HepG2 (cell line): ENCODE data around the gene GPN1. TPM values are rescaled to one million over a fixed set of nuclear protein-coding genes. Genes with fewer than 3 reads are reported as not detected.

Source experiments
- MIER2 ChIP-seq: IDR thresholded peaks from 2 replicates; pipeline ENCODE4 v1.6.1; 2016; ENCODE audit warnings: missing biosample characterization, missing genetic modification reagents
- NCOA2 ChIP-seq: sonication (generic); formaldehyde crosslinking; IDR thresholded peaks from 2 replicates; pipeline ENCODE4 v1.8.0; 2022; ENCODE audit warnings: inconsistent platforms
- NFYC ChIP-seq: IDR thresholded peaks from 2 replicates; pipeline ENCODE4 v1.6.1; 2016; ENCODE audit warnings: missing genetic modification reagents, missing compliant biosample characterization
- PHF8 ChIP-seq: sonication (generic); formaldehyde crosslinking; IDR thresholded peaks from 2 replicates; pipeline ENCODE4 v1.5.0; 2020; ENCODE audit warnings: missing genetic modification reagents
- SAFB2 ChIP-seq: sonication (generic); formaldehyde crosslinking; IDR thresholded peaks from 2 replicates; pipeline ENCODE4 v1.5.1; 2020; ENCODE audit warnings: missing genetic modification reagents, low read depth, mild to moderate bottlenecking, borderline replicate concordance
- SATB2 ChIP-seq: sonication (generic); formaldehyde crosslinking; IDR thresholded peaks from 2 replicates; pipeline ENCODE4 v1.5.0; 2020; ENCODE audit warnings: missing genetic modification reagents
- SKIL ChIP-seq: sonication (generic); formaldehyde crosslinking; IDR thresholded peaks from 2 replicates; pipeline ENCODE4 v1.8.0; 2022; ENCODE audit warnings: missing genetic modification reagents, mild to moderate bottlenecking, moderate library complexity, borderline replicate concordance
- XRCC5 ChIP-seq: fragments of 200-400 bp; formaldehyde crosslinking; optimal IDR thresholded peaks from 2 replicates; pipeline ENCODE3; 2017; ENCODE audit warnings: mild to moderate bottlenecking, low read length
- ZNF142 ChIP-seq: sonication (generic); formaldehyde crosslinking; IDR thresholded peaks from 2 replicates; pipeline ENCODE4 v1.4.0; 2020; ENCODE audit warnings: missing genetic modification reagents
- ZNF30 ChIP-seq: sonication (generic); formaldehyde crosslinking; IDR thresholded peaks from 2 replicates; pipeline ENCODE4 v1.5.0; 2020; ENCODE audit warnings: mild to moderate bottlenecking, missing genetic modification reagents
- ZNF331 ChIP-seq: sonication (generic); formaldehyde crosslinking; IDR thresholded peaks from 2 replicates; pipeline ENCODE4 v1.4.0; 2020; ENCODE audit warnings: missing genetic modification reagents
- ZNF430 ChIP-seq: sonication (generic); formaldehyde crosslinking; IDR thresholded peaks from 2 replicates; pipeline ENCODE4 v1.9.0; 2021; ENCODE audit warnings: mild to moderate bottlenecking, missing genetic modification reagents
- ZNF549 ChIP-seq: sonication (generic); formaldehyde crosslinking; IDR thresholded peaks from 2 replicates; pipeline ENCODE4 v1.5.0; 2020; ENCODE audit warnings: missing genetic modification reagents
- ZNF616 ChIP-seq: sonication (generic); formaldehyde crosslinking; IDR thresholded peaks from 2 replicates; pipeline ENCODE4 v1.5.0; 2020; ENCODE audit warnings: low read depth, mild to moderate bottlenecking, missing genetic modification reagents
- ZNF766 ChIP-seq: sonication (generic); formaldehyde crosslinking; IDR thresholded peaks from 2 replicates; pipeline ENCODE4 v1.5.0; 2020; ENCODE audit warnings: missing genetic modification reagents, borderline replicate concordance
- ZNF878 ChIP-seq: sonication (generic); formaldehyde crosslinking; IDR thresholded peaks from 2 replicates; pipeline ENCODE4 v1.8.1; 2023; ENCODE audit warnings: mild to moderate bottlenecking, missing genetic modification reagents, moderate library complexity
- polyA plus RNA-seq, 8 experiments: library from polyadenylated mRNA; depleted of rRNA in 3 of 8; stranded (reverse) in 7 of 8; unstranded in 1 of 8; fragments of >200 nt; fragmentation: Illumina TruSeq in 4 of 8; extraction: Trizol in 4 of 8; gene quantifications; 2 replicates each; pipeline versions ENCODE4 v1.2.1 to v1.2.3, GENCODE V29; 2011 to 2016; ENCODE audit warnings: low read depth in 4 of 8, missing spikeins in 1 of 8, mixed read lengths in 1 of 8; ENCODE audit not compliant: insufficient read depth in 1 of 8
- total RNA-seq, 5 experiments: library from RNA; depleted of rRNA; stranded (reverse); fragments of >200 nt; fragmentation: Illumina TruSeq; extraction: Trizol; gene quantifications; 2 replicates each; pipeline ENCODE4 v1.2.3, GENCODE V29; 2016; ENCODE audit warnings: low read depth in 1 of 5
- TF ChIP-seq, protein P1 (sequence below): sonication (generic); formaldehyde crosslinking; IDR thresholded peaks from 2 replicates; pipeline ENCODE4 v1.8.0; 2022; ENCODE audit warnings: missing genetic modification reagents, mild to moderate bottlenecking, borderline replicate concordance
- TF ChIP-seq, protein P2 (sequence below): fragments of 450-650 bp; IDR thresholded peaks from 2 replicates; pipeline ENCODE4 v1.6.1; 2017
- TF ChIP-seq, protein P3 (sequence below): sonication (generic); formaldehyde crosslinking; IDR thresholded peaks from 2 replicates; pipeline ENCODE4 v1.4.0; 2020; ENCODE audit warnings: mild to moderate bottlenecking, missing genetic modification reagents

GPN1 gene
- total and polyA plus RNA-seq, 2 of the 13 experiments (the other 11 are each of a cell fraction or from before 2014, with no cell fraction given) = 54.5 to 62.7 TPM

GRCh38 chr2:27663285-27664153, 34.7 kb downstream of the GPN1 start, which contains the start of the genes SLC4A1AP and SUPT7L (continued):
- TF ChIP-seq NFYC (CRISPR knock-in tag) (no peak), ZNF331 (CRISPR knock-in tag) (peak; percentile 79), ZNF30 (CRISPR knock-in tag) (peak; percentile 57; the same call in 1 of the 2 replicates), SAFB2 (CRISPR knock-in tag) (no peak), ZNF766 (CRISPR knock-in tag) (peak; percentile 95), ZNF142 (CRISPR knock-in tag) (peak; percentile 94), SATB2 (peak; percentile 97), XRCC5 (peak; percentile 100), PHF8 (CRISPR knock-in tag) (peak; percentile 96), NCOA2 (CRISPR knock-in tag) (peak; percentile 72), ZNF549 (CRISPR knock-in tag) (no peak), MIER2 (CRISPR knock-in tag) (peak; percentile 65), ZNF616 (CRISPR knock-in tag) (peak; percentile 84), ZNF878 (CRISPR knock-in tag) (peak; percentile 93; the same call in 1 of the 2 replicates), SKIL (CRISPR knock-in tag) (no peak), ZNF430 (CRISPR knock-in tag) (peak; percentile 96; the same call in 1 of the 2 replicates)
- TF ChIP-seq, protein P1, sequence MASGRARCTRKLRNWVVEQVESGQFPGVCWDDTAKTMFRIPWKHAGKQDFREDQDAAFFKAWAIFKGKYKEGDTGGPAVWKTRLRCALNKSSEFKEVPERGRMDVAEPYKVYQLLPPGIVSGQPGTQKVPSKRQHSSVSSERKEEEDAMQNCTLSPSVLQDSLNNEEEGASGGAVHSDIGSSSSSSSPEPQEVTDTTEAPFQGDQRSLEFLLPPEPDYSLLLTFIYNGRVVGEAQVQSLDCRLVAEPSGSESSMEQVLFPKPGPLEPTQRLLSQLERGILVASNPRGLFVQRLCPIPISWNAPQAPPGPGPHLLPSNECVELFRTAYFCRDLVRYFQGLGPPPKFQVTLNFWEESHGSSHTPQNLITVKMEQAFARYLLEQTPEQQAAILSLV (CRISPR knock-in tag) = peak; percentile 54
- TF ChIP-seq, protein P2, sequence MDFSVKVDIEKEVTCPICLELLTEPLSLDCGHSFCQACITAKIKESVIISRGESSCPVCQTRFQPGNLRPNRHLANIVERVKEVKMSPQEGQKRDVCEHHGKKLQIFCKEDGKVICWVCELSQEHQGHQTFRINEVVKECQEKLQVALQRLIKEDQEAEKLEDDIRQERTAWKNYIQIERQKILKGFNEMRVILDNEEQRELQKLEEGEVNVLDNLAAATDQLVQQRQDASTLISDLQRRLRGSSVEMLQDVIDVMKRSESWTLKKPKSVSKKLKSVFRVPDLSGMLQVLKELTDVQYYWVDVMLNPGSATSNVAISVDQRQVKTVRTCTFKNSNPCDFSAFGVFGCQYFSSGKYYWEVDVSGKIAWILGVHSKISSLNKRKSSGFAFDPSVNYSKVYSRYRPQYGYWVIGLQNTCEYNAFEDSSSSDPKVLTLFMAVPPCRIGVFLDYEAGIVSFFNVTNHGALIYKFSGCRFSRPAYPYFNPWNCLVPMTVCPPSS = no peak
- TF ChIP-seq, protein P3, sequence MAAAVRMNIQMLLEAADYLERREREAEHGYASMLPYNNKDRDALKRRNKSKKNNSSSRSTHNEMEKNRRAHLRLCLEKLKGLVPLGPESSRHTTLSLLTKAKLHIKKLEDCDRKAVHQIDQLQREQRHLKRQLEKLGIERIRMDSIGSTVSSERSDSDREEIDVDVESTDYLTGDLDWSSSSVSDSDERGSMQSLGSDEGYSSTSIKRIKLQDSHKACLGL (CRISPR knock-in tag) = 0 out of 2 replicates have a peak, but pooled peaks have one; percentile 68
